ENCODE measurements around the gene ZNF84. TPM values are rescaled to one million over a fixed set of nuclear protein-coding genes. Genes with fewer than 3 reads are reported as not detected.

The ZNF84 gene
- total RNA-seq, 1 experiment from 2014 or later = 18.0 TPM

DNA sequence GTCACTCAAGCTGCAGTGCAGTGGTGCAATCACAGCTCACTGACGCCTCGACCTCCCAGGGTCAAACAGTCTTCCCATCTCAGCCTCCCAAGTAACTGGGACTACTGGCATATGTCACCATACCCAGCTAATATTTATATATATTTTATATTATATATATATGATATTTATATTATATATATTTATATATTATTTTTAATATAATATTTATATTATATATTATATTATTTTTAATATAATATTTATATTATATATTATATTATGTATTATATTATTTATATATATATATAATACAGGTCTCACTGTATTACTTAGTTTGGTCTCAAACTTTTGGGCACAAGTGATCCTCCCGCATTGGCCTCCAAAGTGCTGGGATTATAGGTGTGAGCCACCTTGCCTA is 9.4 kb downstream of the ZNF84 start:
- TF ChIP-seq EZH2 (IDR thresholded peaks at IDR 0.05; ENCODE audit: low read depth) = no peak
- TF ChIP-seq, protein P1, sequence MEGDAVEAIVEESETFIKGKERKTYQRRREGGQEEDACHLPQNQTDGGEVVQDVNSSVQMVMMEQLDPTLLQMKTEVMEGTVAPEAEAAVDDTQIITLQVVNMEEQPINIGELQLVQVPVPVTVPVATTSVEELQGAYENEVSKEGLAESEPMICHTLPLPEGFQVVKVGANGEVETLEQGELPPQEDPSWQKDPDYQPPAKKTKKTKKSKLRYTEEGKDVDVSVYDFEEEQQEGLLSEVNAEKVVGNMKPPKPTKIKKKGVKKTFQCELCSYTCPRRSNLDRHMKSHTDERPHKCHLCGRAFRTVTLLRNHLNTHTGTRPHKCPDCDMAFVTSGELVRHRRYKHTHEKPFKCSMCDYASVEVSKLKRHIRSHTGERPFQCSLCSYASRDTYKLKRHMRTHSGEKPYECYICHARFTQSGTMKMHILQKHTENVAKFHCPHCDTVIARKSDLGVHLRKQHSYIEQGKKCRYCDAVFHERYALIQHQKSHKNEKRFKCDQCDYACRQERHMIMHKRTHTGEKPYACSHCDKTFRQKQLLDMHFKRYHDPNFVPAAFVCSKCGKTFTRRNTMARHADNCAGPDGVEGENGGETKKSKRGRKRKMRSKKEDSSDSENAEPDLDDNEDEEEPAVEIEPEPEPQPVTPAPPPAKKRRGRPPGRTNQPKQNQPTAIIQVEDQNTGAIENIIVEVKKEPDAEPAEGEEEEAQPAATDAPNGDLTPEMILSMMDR (conservative IDR thresholded peaks at IDR 0.05) = no peak
- peaks cover 72% of the 10 kb centered on the region for H3K9me3 ChIP-seq (ENCODE audit: insufficient read depth, low read depth)
- no peak for DNase-seq
- H3F3A ChIP-seq (ENCODE audit: insufficient read depth, low read depth) = no peaks in the 10 kb centered on the region
- intact Hi-C loops (cut with micrococcal nuclease; ENCODE audit: unreplicated experiment) = no loop called here
- H3K27me3 ChIP-seq (ENCODE audit: insufficient read depth, low read depth) = no peaks in the 10 kb centered on the region; the same call in 1 of the 2 replicates
- no peak overlapping the region for H3K4me3 ChIP-seq
- no peak overlapping the region for H3K27ac ChIP-seq
- peaks cover 88% of the 10 kb centered on the region for H3K36me3 ChIP-seq (ENCODE audit: low read depth)
- no peak overlapping the region for H3K4me2 ChIP-seq
- POLR2A ChIA-PET (ENCODE audit: unreplicated experiment) = no interaction called here
- H2AFZ ChIP-seq = no peak overlapping the region
- CTCF ChIA-PET = no interaction called here
- H3K4me1 ChIP-seq (replicated peaks; ENCODE audit: insufficient read depth) = no peaks in the 10 kb centered on the region
- BruUV-seq (replicated peaks) = no TSS peak
- H3K9me2 ChIP-seq (ENCODE audit: insufficient read depth) = no peaks in the 10 kb centered on the region
- no peaks in the 10 kb centered on the region for H4K20me1 ChIP-seq (ENCODE audit: insufficient read depth)
- no peaks in the 10 kb centered on the region for H3K79me2 ChIP-seq (ENCODE audit: low read depth)

DNA sequence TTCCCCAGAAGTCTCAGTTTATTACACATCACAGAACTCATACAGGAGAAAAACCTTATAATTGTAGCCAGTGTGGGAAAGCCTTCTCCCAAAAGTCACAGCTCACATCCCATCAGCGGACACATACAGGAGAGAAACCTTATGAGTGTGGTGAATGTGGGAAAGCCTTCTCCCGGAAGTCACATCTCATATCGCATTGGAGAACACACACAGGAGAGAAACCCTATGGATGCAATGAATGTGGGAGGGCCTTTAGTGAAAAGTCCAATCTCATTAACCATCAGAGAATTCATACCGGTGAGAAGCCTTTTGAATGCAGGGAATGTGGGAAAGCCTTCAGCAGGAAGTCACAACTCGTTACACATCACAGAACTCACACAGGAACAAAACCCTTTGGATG is 20.1 kb downstream of the ZNF84 start:
- H3K9me2 ChIP-seq (ENCODE audit: insufficient read depth) = no peaks in the 10 kb centered on the region
- H3K36me3 ChIP-seq (ENCODE audit: low read depth) = peaks cover 29% of the 10 kb centered on the region
- H3F3A ChIP-seq (ENCODE audit: insufficient read depth, low read depth) = peaks cover 32% of the 10 kb centered on the region
- H3K4me3 ChIP-seq = no peak overlapping the region
- no peaks in the 10 kb centered on the region for H3K79me2 ChIP-seq (ENCODE audit: low read depth)
- ChIA-PET POLR2A (ENCODE audit: unreplicated experiment) (no interaction called here), CTCF (no interaction called here)
- H3K9me3 ChIP-seq (ENCODE audit: insufficient read depth, low read depth) = peaks cover 78% of the 10 kb centered on the region
- no peak for DNase-seq
- intact Hi-C loops (cut with micrococcal nuclease; ENCODE audit: unreplicated experiment) = no loop called here
- no TSS peak for BruUV-seq (replicated peaks)
- H3K4me2 ChIP-seq = no peak overlapping the region
- no peaks in the 10 kb centered on the region for H4K20me1 ChIP-seq (ENCODE audit: insufficient read depth)
- TF ChIP-seq EZH2 (IDR thresholded peaks at IDR 0.05; ENCODE audit: low read depth) = no peak
- H2AFZ ChIP-seq = no peak overlapping the region
- no peak overlapping the region for H3K27ac ChIP-seq
- H3K27me3 ChIP-seq (ENCODE audit: insufficient read depth, low read depth) = no peaks in the 10 kb centered on the region
- H3K4me1 ChIP-seq (replicated peaks; ENCODE audit: insufficient read depth) = no peaks in the 10 kb centered on the region

DNA sequence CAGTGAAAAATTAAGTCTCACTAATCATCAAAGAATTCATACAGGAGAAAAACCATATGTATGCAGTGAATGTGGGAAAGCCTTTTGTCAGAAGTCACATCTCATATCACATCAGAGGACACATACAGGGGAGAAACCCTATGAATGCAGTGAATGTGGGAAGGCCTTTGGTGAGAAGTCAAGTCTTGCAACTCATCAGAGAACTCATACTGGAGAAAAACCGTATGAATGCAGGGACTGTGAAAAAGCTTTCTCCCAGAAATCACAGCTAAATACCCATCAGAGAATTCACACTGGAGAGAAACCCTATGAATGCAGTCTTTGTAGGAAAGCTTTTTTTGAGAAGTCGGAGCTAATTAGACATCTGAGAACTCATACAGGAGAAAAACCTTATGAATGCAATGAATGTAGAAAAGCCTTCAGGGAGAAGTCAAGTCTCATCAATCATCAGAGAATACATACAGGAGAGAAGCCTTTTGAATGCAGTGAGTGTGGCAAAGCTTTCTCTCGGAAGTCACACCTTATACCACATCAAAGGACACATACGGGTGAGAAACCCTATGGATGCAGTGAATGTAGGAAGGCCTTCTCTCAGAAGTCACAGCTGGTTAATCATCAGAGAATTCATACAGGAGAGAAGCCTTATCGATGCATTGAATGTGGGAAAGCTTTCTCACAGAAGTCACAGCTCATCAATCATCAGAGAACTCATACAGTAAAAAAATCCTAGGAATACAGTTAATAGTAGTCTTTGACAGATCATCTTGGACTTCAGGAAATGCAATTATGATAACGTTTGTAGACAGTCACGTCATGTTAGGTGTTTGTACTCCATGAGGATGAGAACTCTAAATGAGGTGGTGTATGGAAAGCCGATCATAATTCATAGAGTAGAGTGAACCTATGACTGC is 21.1 kb downstream of the ZNF84 start:
- no TSS peak for BruUV-seq (replicated peaks)
- H3K9me3 ChIP-seq (ENCODE audit: insufficient read depth, low read depth) = peaks cover 78% of the 10 kb centered on the region
- H3K9me2 ChIP-seq (ENCODE audit: insufficient read depth) = no peaks in the 10 kb centered on the region
- POLR2A ChIA-PET (ENCODE audit: unreplicated experiment) = interaction anchor here (0.6 kb wide), 1 partner anchor 22 kb away, joined by 6 read pairs; no protein-coding TSS in a partner anchor
- TF ChIP-seq, protein P1 (conservative IDR thresholded peaks at IDR 0.05) = no peak
- TF ChIP-seq EZH2 (IDR thresholded peaks at IDR 0.05; ENCODE audit: low read depth) = no peak
- no peaks in the 10 kb centered on the region for H3K79me2 ChIP-seq (ENCODE audit: low read depth)
- no peak overlapping the region for H2AFZ ChIP-seq
- peaks cover 32% of the 10 kb centered on the region for H3F3A ChIP-seq (ENCODE audit: insufficient read depth, low read depth)
- H3K27ac ChIP-seq = no peak overlapping the region
- peaks cover 19% of the 10 kb centered on the region for H3K36me3 ChIP-seq (ENCODE audit: low read depth)
- no peak overlapping the region for H3K4me2 ChIP-seq
- no peak for DNase-seq
- CTCF ChIA-PET = no interaction called here
- H3K27me3 ChIP-seq (ENCODE audit: insufficient read depth, low read depth) = no peaks in the 10 kb centered on the region
- H4K20me1 ChIP-seq (ENCODE audit: insufficient read depth) = no peaks in the 10 kb centered on the region
- intact Hi-C loops (cut with micrococcal nuclease; ENCODE audit: unreplicated experiment) = no loop called here
- H3K4me1 ChIP-seq (replicated peaks; ENCODE audit: insufficient read depth) = no peaks in the 10 kb centered on the region
- no peak overlapping the region for H3K4me3 ChIP-seq

Data from PC-9 (cell line).